Heart right ventricle (tissue), 16 donors: ENCODE measurements around the gene ACTN4. TPM values are rescaled to one million over a fixed set of nuclear protein-coding genes. Genes with fewer than 3 reads are reported as not detected.

ENCODE experiments used
- ATAC-seq, 8 donors: fragments of 200-7000 bp; cut with Tn5 transposase; one replicate each; pipeline ENCODE4 v1.9.1; 2020; ENCODE audit warnings: mild to moderate bottlenecking in 8 of 8, moderate library complexity in 8 of 8, moderate number of reproducible peaks in 1 of 8
- DNase-seq, 2 donors: peaks; one replicate each; pipeline ENCODE4 v3.0.0-alpha.2; 2020
- H3K27ac ChIP-seq, 10 donors: fragments of 200-600 bp; sonication (generic) in 2 of 10; one replicate each; pipeline versions ENCODE4 v1.5.0 to v1.8.0; 2020 to 2022; ENCODE audit warnings: mild to moderate bottlenecking in 3 of 10
- H3K27me3 ChIP-seq, 7 donors: fragments of 200-600 bp; one replicate each; pipeline ENCODE4 v1.8.0; 2021 to 2022; ENCODE audit warnings: mild to moderate bottlenecking in 2 of 7
- H3K36me3 ChIP-seq, 9 donors: fragments of 200-600 bp; sonication (generic) in 1 of 9; one replicate each; pipeline versions ENCODE4 v1.5.0 to v1.8.0; 2020 to 2022; ENCODE audit warnings: mild to moderate bottlenecking in 2 of 9
- H3K4me1 ChIP-seq, 9 donors: fragments of 200-600 bp; sonication (generic) in 1 of 9; one replicate each; pipeline versions ENCODE4 v1.5.0 to v1.8.0; 2020 to 2022; ENCODE audit warnings: mild to moderate bottlenecking in 4 of 9
- H3K4me3 ChIP-seq, 10 donors: fragments of 200-600 bp; sonication (generic) in 2 of 10; one replicate each; pipeline versions ENCODE4 v1.5.0 to v1.8.0; 2020 to 2022; ENCODE audit warnings: mild to moderate bottlenecking in 7 of 10, moderate library complexity in 2 of 10
- H3K9me3 ChIP-seq, 11 donors: fragments of 200-600 bp in 10 of 11; sonication (generic) in 2 of 11; one replicate each; pipeline versions ENCODE4 v1.5.0 to v1.8.0; 2013 to 2022; ENCODE audit warnings: mild to moderate bottlenecking in 2 of 11, control low read depth in 1 of 11, moderate library complexity in 1 of 11
- CTCF ChIP-seq, 9 donors: fragments of 200-600 bp; sonication (generic) in 2 of 9; IDR thresholded peaks; one replicate each; pipeline versions ENCODE4 v1.5.0 to v1.8.0; 2021 to 2022; ENCODE audit warnings: antibody characterized with exemption in 9 of 9, mild to moderate bottlenecking in 5 of 9, moderate library complexity in 1 of 9
- WGBS, 2 donors: extraction: QIAGEN DNeasy Blood & Tissue Kit; methylation state at CpG; one replicate each; pipeline ENCODE4 v1.1.7; 2013; ENCODE audit warnings: inconsistent platforms in 1 of 2; 5-methylcytosine and 5-hydroxymethylcytosine counted together
- intact Hi-C, 10 donors: fragments of 100-400 bp; cut with DNase I; formaldehyde crosslinking; loops; one replicate each; pipeline versions ENCODE4 v1.11.1 to v1.14.2; 2022
- polyA plus RNA-seq, 2 donors: library from polyadenylated mRNA; stranded (reverse); fragments of 200-250 nt; gene quantifications; one replicate each; pipeline ENCODE4 v1.2.3, GENCODE V29; 2013
- total RNA-seq, 10 donors: library from RNA; stranded (reverse); fragmentation: NEBNext Ultra II Directional in 3 of 10; extraction: Animal tissue kit (Norgen Biotek cat#: 25700) in 3 of 10; gene quantifications; one replicate each; pipeline versions ENCODE4 v1.2.1 to v1.2.4, GENCODE V29; 2021 to 2023
- donor health status: Arrhythmogenic right ventricular cardiomyopathy.
- donor health status: ischemic (EF 13 %, LVEDD 7.1; RV severe dilation, severe dysfunction).
- donor health status: healthy with polysubstance abuse.
- donor health status: DM: no; HTN: yes; CAD: no.
- donor health status: DM: no; HTN: no; CAD: no.
- donor health status: ischemic (EF 25% LVEDD 6.9; RV normal size, moderate dysfunction).
- donor health status: ischemic (EF 25% LVEDD 5.7; RV mildly dilated, moderate dysfunction).
- donor health status: healthy.
- donor health status: DM: yes; HTN: yes; CAD: no.
- donor health status: Ischemic cardiomyopathy.
- donor health status: ischemic (EF 35%, LVEDD 5.7; RV mildly dilated, moderate dysfunction).
- donor health status: nonischemic (EF 11% LVEDD 7.7; RV severe dilation, severe dysfunction).
- donor health status: DM: yes; HTN: yes; CAD: no.
- donor health status: PGD.
- donor health status: ischemic (EF 29% LVEDD 5.4; RV normal size, mild dysfunction).
- donor health status: nonischemic (EF 23%, LVEDD 6.1; RV moderate dilation, normal function).

The ACTN4 gene
- total and polyA plus RNA-seq, 12 donors: 92.4 to 291 (median 149) TPM

- no peak for TF ChIP-seq CTCF (IDR thresholded peaks at IDR 0.05)
- ATAC-seq: peak in 1 of 8 donors; percentile 44
- Histone ChIP-seq H3K9me3 (no peaks in the 10 kb centered on the region), H3K27ac (peak overlapping the region in 9 of 10 donors; percentile 88 to 99 (median 97)), H3K4me1 (peaks cover 39 to 100% (median 100%) of the 10 kb centered on the region in 9 donors), H3K36me3 (peaks cover 0 to 40% (median 0%) of the 10 kb centered on the region in 9 donors), H3K4me3 (no peak overlapping the region), H3K27me3 (no peaks in the 10 kb centered on the region)
- intact Hi-C loops: loop anchor here in 2 of 10 donors (10.0 kb wide), 2 partner anchors 178 to 188 kb away; partner anchors contain the start of genes ECH1 (in 1 of the 2) and HNRNPL (in 1 of the 2)
- DNase-seq: no peak
- 63 to 66% methylated on average over 7 of the region's 7 CpGs for WGBS, 2 donors
Measured at GRCh38 chr19:38656171-38656981, 8.9 kb downstream of the ACTN4 start.

GRCh38 chr19:38657633-38658222 is 10.3 kb downstream of the ACTN4 start:
- DNase-seq (no peak), ATAC-seq (no peak)
- 44 to 52% methylated on average over 8 of the region's 8 CpGs for WGBS, 2 donors
- Histone ChIP-seq H3K27me3 (no peaks in the 10 kb centered on the region), H3K4me3 (peak overlapping the region in 2 of 10 donors; percentile 2 to 19), H3K9me3 (no peaks in the 10 kb centered on the region), H3K27ac (peak overlapping the region; percentile 65 to 99 (median 96)), H3K4me1 (peaks cover 43 to 100% (median 100%) of the 10 kb centered on the region in 9 donors), H3K36me3 (peaks cover 0 to 42% (median 0%) of the 10 kb centered on the region in 9 donors)
- TF ChIP-seq CTCF (IDR thresholded peaks at IDR 0.05): no peak
- intact Hi-C loops: loop anchor here in 2 of 10 donors (10.0 kb wide), 2 partner anchors 177 to 187 kb away; partner anchors contain the start of genes ECH1 (in 1 of the 2) and HNRNPL (in 1 of the 2)

GRCh38 chr19:38658462-38659306 is 11.2 kb downstream of the ACTN4 start:
- intact Hi-C loops: loop anchor here in 2 of 10 donors (10.0 kb wide), 2 partner anchors 176 to 186 kb away; partner anchors contain the start of genes ECH1 (in 1 of the 2) and HNRNPL (in 1 of the 2)

More at GRCh38 chr19:38658462-38659306, 11.2 kb downstream of the ACTN4 start:
- no peaks in the 10 kb centered on the region for H3K27me3 ChIP-seq
- ATAC-seq: peak; percentile 55 to 84 (median 74)
- WGBS, 2 donors: 18 to 23% methylated on average over 15 of the region's 15 CpGs
- peak in 1 of 2 donors; percentile 74 for DNase-seq
- peaks cover 52 to 100% (median 100%) of the 10 kb centered on the region in 9 donors for H3K4me1 ChIP-seq
- H3K4me3 ChIP-seq: peak overlapping the region in 6 of 10 donors; percentile 4 to 20 (median 13)
- H3K9me3 ChIP-seq: no peaks in the 10 kb centered on the region
- no peak for TF ChIP-seq CTCF (IDR thresholded peaks at IDR 0.05)
- H3K27ac ChIP-seq: peak overlapping the region; percentile 65 to 99 (median 96)
- peaks cover 0 to 42% (median 0%) of the 10 kb centered on the region in 9 donors for H3K36me3 ChIP-seq
